Measurements from ENCODE around the gene TRMU. TPM values are rescaled to one million over a fixed set of nuclear protein-coding genes. Genes with fewer than 3 reads are reported as not detected.
"Not testable (repeated sequence)": the region's sequence is repeated elsewhere in the genome, so short reads cannot be mapped to it uniquely, and the experiment has no call there.

Gene TRMU
- polyA plus RNA-seq, 1 donor, result 59.6 TPM

DNA sequence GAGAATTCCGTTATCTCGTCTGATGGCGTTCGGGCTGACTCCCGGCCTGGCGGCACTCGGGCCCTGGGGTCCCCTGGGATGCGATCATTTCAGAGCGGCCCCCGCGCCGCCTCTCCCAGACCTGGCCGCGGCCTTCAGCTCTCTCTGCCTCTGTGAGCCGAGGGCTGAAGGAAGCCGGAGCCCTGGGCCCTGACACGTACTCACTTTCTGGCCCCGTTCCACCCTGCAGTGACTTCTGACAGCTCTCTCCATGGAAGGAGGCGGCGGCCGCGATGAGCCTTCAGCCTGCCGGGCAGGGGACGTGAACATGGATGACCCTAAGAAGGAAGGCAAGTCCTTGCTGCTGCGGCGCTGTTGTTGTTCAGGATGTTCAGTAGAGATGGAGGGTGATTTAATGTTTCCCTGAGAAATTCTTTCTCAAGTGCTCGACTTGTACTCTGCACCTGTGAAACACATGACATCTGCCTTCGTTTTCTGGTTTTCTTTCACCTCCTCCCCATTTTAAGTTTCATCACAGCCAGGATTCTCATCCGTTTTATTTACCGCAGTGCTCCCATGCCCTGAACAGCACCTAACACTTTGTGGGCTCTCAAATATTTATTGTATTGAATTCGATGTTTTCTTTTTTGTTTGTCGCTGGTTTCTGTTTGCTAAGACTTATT is 38.2 kb upstream of the TRMU start:
- peak; percentile 22 for DNase-seq

DNA sequence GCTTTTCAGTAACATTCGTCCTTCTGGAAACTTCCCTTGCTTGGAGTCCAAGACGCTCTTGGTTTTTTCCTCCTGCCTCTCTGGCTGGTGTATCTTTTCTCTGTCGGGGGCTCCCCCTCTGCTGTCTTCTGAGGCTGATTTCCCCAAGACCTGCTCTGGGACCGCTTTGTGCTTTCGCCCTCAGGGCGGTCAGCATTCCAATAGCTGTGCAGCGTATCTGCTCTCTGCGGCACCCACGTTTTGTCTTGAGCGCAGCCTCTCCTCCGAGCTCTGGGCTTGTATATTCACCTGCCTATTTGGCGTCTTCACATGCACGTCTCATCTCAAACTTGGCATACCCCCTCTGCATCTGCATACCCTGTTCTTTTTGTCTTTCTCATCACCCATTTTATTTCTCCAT is 36.4 kb upstream of the TRMU start:
- no peak for DNase-seq

DNA sequence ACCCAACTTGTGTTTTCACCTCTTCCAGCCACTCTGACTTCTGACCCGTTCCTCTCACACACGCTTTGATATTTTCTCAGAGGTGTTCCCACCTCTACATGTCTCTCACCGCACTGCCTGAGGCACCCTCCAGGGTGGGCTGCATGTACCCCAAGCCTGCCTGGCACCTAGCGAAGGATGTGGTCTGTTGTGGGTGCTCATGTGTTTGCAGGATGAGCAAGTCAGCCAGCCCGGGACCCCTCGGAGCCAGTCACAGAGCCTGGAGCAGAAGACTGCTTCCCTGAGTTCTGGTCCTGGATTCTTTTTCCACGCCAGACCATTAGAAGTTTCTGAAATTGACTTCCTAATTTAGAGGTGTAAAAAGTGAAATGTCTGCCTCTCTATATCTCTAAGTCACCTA is 35.0 kb upstream of the TRMU start:
- no peak for DNase-seq

DNA sequence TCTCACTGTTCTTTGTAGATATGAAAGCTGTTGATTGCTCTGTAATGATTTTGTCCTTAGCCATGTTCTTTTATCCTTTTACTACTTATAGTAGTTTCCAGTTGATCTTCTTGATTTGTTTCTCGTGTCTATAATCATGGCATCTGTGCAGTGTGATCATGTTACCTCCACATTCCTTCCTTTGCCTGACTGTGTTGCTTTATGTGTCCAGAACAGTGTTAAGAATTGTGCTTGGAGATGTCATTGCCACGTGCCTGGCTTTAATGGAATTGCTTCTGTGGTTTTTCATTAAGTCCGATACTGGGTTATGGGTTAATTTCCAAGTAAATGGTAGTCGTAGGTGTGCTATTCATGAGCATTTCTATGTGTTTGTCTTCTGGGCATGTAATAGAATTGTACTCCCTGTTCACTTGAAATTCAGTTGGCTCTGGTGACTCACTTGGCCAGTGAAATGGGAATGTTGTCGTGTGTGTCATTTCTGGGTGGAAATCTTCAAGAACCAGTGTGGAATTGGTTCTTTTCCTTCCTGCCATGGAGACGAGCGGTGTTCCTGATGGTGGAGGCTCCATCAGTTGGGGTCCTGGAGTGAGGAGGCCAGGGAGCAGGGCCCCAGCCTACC is 32.1 kb upstream of the TRMU start:
- DNase-seq, result no peak

DNA sequence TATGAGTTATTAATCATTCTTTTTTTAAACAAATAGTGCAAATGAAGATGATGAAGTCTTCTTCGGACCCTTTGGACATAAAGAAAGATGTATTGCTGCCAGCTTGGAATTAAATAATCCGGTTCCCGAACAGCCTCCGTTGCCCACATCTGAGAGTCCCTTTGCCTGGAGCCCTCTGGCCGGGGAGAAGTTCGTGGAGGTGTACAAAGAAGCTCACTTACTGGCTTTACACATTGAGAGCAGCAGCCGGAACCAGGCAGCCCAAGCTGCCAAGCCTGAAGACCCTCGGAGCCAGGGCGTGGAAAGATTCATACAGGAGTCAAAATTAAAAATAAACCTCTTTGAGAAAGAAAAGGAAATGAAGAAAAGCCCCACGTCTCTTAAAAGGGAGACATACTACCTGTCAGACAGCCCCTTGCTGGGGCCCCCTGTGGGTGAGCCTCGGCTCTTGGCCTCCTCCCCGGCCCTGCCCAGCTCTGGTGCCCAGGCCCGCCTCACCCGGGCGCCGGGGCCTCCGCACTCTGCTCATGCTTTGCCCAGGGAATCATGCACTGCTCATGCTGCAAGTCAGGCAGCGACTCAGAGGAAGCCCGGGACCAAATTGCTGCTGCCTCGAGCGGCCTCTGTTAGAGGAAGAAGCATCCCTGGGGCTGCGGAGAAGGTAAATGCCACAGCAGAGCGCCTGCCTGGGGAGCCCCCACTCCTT is 27.1 kb upstream of the TRMU start:
- DNase-seq, result no peak

DNA sequence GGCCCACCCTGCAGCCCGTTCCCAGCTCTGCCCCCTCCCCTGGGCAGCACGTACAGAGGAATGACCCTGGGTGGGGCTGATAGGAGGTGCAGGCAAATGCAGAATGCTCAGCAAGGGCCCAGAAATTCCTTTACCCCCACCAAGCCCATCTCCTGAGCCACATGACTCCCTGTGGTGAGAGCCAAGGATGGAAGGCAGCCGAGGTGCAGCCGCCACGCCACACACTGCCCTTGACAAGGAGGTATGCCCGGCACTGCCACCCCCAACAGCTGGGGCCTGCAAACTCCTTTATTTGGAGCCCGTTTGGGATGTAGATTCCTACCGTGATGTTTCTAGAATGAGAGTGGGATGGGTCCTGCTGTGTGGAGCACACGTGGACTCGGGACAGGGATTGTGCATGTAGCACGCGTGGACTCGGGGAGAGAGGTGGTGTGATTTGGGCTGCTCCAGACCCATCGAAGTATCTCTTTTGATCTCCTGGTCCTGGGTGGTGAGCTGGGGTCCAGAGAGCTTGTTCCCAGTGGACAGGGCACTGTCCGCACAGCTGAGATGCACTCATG is 25.9 kb upstream of the TRMU start:
- DNase-seq, result no peak

DNA sequence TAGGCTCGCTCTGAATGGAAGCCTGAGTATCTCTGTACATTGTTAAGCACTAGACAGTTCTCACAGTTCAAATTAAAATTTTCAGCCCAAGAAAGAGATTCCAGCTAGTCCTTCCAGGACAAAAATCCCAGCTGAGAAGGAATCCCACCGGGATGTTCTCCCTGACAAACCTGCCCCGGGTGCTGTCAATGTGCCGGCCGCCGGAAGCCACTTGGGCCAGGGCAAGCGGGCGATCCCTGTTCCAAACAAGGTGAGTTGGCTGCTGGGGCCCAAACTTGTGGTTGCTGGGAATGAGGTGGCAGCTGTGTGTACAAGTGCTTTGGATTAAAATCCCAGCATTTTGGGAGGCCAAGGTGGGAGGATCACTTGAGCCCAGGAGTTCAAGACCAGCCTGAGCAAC is 23.5 kb upstream of the TRMU start:
- DNase-seq, result no peak

DNA sequence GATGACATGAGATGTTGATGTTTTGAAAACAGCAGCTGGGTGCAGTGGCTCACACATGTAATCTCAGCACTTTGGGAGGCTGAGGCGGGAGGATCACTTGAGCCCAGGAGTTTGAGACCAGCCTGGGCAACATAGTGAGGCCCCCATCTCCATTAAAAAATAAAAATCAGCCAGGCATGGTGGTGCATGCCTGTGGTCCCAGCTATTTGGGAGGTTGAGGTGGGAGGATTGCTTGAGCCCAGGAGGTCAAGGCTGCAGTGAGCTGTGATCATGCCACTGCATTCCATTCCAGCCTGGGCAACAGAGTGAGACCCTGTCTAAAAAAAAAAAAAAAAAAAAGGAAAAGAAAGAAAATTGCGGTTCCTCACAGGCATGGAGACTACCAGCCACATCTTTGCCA is 22.7 kb upstream of the TRMU start:
- not testable (repeated sequence) for DNase-seq

DNA sequence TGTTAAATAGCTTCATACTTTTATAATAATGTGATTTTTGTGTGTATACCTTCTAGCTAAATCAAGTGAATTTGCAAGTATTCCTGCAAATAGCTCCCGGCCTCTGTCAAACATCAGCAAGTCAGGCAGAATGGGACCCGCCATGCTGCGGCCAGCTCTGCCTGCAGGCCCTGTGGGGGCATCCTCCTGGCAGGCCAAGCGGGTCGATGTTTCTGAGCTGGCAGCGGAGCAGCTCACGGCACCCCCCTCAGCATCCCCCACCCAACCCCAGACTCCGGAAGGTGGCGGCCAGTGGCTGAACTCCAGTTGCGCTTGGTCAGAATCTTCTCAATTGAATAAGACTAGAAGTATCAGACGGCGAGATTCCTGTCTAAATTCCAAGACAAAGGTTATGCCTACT is 19.5 kb upstream of the TRMU start:
- DNase-seq, result no peak

DNA sequence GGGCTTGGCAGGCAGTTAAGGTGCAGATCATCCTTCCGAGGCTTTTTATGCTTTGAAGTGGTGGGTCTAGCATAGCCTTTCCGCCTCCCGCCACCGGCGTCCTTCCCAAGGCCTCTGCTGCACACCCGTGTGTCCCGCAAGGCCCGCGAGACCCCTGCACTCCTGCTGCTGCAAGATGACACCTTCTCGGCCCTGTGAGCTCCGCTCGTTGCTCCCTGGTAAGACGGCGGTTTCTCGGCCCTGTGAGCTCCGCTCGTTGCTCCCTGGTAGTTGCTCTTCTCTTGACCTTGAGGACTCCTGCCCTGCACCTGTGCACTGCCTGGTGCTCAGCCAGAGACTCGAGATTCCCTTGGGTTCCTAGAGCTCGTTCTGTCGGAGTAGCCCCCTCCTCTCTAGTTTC is 17.9 kb upstream of the TRMU start:
- no peak for DNase-seq

DNA sequence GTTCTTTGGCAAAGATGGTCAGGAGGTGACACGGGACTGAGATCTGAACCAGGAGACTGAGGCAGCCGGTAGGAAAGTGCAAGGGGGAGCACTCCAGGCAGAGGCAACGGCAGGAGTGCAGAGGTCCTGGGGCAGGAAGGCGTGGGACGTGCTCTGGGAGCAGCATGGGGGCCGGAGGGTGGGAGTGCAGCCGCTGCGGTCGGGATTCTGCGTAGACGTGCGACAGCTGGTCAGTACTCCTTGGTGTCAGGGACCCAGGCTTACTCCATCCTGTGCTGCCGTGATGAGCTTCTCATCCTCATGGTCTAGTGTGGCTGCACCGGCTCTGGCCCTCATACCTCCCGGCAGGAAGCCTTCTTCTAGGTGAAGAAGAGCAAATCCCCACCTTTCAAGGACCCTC is 16.9 kb upstream of the TRMU start:
- DNase-seq, result no peak

DNA sequence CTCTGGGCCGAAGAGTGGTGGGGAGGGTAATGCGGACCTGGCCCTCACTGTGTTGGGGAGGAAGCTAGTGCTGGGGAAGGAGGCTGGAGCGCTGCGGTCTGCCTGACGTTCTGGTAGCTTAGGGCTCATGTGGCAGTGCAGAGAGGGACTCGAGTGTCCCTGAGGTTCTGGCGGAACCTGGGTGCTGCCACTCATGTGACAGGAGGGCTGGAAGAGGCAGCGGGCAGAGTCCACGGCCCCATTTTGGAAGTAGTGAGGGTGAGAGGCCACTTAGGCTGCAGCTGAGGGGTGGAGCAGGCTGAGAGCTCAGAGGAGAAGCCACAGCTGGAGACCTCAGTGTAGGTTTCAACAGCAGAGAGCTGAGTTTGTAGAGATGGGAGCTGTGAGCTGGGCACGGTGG is 16.2 kb upstream of the TRMU start:
- DNase-seq, result no peak

DNA sequence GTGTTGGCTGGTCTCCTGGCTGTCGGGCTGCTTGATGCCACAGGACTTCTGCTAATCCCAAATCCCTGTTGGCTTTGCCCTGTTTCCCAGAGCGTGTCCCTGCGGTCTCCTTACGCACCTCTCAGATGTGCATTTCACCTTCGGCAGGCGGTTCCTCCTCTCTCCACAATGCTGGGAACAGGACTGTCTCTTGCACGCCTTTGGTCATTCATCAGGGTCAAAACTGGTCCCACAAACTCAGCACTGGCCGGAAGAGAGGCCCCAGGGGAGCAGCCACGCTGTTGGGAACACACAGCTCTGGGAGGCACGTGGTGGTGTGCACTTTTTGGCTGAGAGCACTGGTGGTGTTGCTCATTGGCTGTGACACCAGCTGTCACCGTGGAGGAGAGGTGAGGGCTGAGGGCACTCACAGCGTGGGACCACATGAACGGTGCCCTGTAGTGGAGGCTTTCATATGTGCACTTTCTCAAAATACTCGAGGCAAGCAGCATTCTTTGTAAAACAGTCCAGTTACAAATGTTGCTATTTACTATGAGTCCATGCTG is 15.3 kb upstream of the TRMU start:
- DNase-seq, result no peak

DNA sequence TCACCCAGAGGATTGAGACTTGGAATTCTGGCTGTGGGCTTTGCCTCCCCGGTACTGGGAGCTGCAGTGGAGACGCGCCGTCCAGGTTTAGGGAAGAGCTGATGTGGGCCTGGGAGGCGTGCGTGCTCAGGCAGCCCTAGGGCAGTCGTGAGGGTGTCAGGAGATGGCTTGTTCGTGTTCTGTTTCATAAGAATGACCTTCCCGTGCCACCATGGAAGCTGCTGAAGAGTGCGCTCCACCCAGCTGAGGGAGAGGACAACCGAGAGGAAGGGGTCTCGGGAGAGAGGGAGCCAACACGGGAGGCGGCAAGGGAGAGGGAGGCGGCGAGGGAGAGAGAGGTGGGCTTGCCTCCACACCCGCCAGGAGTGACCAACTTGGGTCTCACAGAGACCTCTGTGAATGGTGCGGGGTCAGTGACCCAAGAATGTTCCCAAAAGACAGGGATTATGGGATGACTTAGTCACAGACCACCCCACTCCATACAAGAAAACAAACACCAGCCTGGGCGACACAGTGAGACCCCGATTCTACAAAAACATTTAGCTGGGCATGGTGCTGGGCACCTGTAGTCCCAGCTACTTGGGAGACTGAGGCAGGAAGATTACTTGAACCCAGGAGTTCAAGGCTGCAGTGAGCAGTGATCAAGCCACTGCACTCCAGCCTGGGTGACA is 14.7 kb upstream of the TRMU start:
- DNase-seq, result no peak

DNA sequence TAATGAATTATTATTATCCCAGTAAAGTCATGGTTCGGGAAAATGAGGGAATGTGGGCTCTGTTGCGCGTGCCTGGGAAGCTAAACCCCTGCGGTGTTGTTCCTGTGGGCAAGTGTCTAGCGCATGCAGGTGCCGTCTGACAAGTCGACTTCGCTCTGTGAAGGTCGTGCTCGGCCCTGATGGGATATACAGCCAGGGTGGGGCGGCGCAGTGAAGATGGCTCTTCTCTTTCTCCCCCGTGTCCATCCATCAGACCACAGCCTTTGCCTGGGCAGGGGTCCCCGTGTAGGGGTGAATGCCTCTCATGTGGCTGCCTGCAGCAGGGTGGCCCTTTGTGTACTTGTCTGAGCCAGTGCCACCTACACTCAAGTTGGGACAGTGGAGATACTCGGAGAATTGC is 12.8 kb upstream of the TRMU start:
- no peak for DNase-seq

DNA sequence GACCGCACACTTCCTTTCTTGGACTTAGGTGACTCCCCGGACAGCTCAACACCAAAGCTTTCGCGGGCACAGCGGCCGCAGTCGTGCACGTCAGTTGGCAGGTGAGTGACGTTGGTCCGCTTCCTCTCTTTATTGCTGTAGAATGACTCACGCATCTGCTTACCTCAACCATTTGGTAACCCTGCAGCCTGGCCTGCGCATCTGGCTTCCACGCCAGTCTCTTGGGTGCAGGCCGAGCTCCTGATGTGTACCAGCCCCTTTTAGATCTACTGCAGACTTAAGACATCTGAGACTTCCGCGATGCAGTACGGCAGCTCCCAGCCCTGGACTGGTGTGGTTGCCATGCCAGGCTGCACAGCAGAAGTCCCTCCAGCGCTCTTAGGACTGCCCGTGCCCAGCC is 12.4 kb upstream of the TRMU start:
- no peak for DNase-seq

DNA sequence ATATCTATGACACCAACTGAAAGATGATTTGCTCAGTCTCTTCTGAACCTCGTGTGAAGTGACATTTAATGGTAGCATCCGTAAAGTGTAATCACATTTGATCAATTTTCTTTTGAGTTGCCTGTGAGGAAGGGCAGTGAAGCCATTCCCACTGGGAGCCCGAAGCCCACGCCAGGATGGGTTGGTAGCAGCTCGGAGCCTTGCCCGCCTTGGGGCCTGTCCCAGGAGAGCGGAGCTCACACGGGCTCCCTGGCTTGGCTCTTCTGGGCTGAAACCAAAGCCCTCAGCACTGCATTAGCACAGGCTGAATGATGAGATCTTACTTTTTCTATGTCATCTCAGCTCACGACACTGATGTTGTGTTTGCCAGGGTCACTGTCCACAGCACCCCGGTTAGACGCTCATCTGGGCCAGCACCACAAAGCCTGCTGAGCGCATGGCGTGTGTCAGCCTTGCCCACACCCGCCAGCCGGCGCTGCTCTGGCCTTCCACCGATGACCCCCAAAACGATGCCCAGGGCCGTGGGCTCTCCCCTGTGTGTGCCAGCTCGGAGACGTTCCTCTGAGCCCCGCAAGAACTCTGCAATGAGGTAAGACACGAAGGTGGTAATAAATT is 9.3 kb upstream of the TRMU start:
- DNase-seq, result no peak

DNA sequence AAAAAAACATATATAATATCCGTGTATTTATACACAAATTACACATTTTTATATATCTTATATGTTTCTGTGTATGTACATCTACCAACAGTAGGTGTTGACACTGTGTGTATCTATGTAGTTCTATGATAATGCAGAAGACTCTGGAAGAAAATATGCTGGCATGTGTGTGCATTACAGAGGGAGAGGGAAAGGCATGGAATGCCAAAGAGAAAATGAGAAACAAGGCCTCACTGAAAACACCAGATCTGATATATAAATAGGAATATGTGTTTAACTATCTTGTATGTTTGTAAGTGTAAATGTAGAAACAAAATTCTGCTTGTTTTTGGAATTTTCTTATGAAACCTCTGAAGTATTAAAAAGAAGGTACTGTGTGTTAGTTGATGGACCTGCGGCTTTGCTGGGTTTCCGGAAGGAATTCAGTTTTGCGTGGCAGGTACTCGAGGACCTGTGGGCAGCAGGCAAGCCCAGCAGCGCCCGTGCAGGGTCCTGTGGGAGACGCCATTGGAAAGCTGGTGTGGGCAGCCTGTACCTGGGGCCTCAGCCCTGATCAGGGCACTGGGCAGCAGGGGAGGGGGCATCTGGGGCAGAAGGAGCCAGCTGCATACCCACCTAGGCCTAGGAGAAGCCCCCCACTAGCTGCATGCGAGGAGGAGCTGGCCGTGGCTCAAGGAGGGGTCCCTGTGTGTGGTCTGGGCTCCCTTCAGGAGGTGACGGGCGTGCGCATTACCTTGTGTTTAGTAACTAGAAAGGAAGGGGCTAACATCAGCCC is 7.6 kb upstream of the TRMU start:
- DNase-seq, result no peak

DNA sequence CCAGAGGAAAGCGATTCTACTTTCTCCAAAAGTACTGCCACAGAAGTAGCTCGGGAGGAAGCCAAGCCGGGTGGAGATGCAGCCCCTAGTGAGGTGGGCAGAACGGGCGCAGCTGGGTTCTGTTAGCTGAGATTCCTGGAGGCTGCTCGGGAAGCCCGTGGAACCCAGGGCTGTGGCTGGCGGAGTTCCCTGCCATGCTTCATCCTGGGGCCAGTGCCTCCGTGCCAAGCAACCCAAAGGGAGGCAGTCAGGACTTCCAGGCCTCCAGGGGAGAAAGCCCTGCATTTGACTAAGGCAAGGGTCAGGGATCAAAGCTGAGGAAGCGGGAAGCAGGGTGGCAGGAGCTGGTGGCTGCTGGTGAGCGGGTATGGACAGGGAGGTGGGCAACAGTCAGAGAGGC is 6.7 kb upstream of the TRMU start:
- DNase-seq, result no peak

DNA sequence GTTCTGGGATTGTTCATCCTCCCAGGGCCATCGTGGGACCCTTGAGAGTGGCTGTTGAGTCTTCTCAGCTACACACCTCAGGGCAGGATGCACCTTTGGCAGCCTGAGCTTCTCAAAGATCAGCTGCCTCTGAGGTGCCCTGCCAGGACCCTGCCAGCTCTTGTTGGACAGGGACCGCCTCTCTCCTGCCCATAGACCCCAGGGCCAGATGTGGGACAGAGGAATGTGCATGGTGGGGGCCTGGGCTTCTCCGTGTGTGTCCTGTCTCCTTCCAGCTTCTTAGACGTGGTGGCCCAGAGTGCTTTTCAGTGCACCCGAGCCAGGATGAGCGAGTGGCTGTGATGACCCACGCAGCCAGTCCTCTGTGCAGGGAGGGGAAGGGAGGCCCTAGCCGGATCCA is 5.9 kb upstream of the TRMU start:
- no peak for DNase-seq

DNA sequence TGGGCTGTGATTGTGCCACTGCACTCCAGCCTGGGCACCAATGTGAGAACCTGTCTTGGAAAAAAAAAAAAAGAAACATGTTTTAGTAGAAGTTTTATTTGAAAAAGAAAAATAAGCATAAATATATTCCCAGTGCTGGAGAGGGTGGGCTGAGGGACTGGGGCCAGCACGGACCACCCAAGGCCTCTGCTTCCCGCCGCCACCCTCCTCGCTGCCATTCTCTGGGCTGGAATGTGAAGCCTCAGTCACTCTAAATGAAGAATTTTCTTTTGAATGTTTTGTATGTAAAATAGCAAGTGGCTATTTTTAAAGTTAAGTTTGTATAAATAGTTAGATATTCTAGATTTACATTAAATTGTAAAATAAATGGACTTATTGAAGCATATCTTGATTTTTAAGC is 5.1 kb upstream of the TRMU start:
- no peak for DNase-seq

All from left kidney (tissue), 2 donors.